Measurements from ENCODE around the gene NRG3.
A peak's percentile ranks its signal among the peaks of the same experiment; 100 is the strongest.

Gene NRG3

DNA sequence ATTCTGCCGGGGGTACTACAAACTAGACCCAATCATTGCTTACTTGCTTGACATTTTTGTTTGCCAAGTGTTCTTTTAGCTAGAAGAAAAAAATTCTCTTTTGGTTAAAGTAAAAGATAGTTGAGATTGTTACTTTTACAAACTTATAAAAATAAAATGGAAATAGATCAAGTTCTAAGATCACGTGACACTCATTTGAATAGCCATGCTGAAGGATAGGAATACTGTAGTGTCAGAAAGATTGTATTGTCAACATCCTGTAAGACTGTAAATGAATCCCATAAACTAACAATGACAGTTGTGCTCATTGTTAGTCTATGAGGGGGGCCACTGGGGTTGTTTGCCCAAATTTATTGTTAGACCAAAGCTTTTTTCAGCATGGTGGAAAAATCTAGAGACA lies 10.5 kb downstream of the NRG3 start:
- no peak for DNase-seq

DNA sequence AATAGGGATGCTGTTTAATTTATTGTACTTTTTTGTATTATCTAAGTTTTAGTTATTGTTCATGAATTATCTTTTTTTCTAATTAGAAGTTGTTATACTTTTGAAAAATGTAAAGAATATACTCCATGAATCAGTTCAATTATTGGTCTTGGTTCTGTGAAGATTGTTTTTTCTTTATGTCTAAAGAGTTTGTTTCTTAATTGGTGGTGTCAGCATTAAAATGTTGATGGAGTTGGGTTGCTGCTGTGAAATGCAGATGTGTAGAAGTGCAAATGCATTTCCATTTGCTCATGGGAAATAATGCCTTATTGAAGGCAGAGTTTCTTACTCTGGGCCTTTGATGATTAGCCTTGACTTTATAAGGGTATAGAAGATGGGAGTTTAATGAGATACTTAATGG lies 11.9 kb downstream of the NRG3 start:
- no peak for DNase-seq

DNA sequence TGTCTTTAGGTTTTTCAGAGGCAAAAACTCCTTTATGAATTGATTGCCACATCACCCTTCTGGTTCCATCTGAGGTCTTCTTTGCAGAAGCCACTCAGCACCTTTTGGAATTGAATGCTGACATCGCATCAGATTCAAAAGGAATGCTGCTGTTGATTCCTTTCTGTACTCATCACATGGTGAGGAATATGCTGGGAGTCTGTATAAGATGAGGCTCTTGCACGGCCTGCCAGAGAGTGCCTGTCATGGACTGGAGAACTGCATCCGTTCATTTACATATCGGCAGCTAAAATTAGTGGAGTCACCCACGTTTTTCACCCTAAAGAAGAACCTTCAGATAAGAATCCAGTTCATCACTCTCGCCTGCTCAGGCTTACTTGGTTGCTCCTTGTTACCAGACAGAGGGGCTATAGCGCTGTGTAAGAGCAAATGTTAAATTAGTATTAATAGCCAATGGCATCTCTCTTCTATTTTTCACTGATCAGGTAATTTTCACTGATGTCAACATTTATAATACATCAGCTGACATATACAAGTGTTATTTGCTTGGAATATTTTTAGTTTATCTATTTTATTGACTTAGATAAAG lies 14.3 kb downstream of the NRG3 start:
- no peak for DNase-seq

DNA sequence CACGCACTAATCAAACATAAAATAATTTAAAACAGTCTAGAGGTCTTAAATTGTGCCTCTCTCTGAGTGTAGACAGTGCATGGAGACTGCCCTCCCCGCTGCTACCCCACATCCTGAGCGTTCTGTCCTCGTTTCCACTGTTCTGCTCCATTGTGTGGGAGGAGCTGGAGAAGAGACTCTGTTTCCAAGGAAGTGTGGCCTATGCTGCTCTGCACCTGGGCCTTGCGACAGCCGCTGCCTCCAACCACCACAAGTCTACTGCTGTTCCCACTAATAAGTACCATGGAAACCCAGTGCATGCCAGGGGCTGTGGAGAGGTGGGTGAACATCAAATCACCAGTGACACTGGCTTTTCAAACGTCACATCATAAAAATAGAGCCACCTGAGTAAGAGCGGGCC lies 19.6 kb downstream of the NRG3 start:
- DNase-seq: no peak

DNA sequence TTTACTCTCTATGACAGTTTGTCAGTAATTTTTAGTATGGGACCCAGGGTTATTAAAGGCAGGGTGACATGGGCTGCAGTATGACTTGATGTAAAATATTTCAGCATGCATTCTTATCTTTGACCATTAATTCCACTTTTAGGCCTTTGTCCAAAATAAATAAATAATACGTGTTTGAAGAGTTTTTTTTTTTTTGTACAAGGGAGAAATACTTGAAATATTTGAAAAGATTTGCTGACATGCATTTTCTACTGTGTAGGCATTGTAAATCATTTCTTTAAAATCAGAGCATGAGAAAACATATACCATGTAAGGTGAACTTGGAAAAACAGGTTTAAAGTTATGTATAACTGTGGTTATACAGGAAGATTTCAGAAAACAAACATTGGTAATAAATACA lies 23.5 kb downstream of the NRG3 start:
- DNase-seq: no peak

DNA sequence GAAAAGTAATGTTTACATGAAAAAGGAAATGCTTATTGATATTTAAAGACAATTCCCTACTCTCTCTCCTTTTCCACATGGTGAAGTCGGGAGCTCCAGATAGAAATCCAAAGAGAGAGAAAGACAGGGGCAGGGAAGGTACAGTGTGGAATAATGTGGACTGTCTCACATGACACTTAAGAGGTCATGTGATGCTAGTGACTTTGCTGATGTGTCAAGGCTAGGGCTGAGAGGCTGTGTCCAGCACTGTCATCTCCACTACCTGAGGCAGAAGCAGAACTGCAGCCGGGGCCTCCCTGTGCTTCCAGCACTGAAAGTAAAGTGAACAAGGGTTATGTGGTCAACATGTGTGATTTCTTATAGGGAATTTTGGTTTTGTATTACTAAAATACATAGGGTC lies 26.0 kb downstream of the NRG3 start:
- no peak for DNase-seq

DNA sequence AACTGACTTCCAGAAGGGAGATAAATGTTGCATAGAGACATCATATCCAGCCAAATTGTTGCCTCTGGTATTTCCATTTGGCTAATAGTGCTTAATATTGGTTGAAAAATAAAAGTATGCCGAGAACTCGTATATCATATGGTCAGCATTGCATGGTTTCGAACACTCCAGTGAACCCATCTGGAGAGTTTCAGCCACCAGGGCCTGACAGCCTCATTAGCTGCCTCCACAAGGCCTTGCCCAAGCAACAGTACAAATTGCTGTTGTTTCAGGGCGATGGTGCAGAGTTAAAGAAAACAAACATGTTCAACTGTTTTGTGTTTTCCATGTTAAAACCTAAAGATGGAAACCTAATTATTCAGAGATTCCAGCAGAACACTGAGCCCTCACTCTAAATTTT lies 28.5 kb downstream of the NRG3 start:
- DNase-seq: no peak

DNA sequence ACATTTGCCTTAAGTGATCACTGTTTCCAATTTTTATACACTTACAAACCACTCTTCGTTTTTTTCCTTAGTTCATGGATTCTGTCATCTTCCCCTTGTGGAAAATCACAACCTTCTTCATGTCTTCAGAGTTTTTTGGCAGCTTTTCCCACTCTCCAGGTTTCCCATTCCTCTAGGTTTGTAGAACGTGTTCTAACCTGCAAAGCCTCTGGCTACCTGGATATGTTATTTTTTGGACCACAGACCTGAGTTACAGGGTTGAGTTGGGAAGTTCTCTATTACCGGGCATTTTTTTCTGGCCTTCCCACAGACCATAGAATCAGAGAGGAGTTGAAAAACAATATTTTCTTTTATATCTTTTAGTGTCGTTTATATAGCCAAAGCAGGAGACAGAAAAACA lies 30.2 kb downstream of the NRG3 start:
- DNase-seq: no peak

DNA sequence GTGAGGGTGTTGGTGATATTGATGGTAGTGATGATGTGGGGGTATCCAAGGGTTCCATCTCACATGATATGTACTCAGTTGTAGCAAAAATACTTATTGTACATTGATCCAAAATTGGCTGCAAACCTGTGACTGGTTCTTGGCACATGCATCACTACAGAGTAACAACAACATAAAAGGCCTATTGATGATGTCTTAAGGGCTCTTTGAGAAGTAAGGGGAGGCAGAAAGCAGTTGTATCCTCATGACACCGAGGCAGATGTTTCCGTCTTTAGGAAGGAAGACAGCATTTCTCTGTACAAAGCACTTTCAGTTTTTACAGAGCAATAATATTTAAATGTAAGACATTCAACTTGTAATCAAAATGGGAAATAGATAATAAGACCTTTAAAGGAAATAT lies 34.5 kb downstream of the NRG3 start:
- no peak for DNase-seq

DNA sequence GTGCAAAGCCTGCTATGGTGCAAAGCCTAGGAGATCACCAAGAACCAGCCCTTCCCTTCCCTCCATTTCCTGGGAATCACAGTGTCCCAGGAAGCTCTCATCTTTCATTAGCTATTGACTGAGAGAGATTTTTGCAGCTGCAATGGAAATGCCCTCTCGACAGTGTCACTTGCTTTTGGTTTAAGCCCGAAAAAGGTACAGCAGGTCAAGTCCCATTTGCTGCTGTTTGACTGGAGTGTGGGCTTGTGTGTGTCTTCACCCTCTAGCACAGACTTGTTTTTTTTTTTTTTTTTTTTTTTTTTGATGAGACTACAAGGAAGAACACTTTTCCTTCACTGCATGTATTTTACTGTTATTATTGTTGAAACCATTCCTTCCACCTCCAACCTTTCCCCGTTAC lies 36.3 kb downstream of the NRG3 start:
- DNase-seq: no peak

DNA sequence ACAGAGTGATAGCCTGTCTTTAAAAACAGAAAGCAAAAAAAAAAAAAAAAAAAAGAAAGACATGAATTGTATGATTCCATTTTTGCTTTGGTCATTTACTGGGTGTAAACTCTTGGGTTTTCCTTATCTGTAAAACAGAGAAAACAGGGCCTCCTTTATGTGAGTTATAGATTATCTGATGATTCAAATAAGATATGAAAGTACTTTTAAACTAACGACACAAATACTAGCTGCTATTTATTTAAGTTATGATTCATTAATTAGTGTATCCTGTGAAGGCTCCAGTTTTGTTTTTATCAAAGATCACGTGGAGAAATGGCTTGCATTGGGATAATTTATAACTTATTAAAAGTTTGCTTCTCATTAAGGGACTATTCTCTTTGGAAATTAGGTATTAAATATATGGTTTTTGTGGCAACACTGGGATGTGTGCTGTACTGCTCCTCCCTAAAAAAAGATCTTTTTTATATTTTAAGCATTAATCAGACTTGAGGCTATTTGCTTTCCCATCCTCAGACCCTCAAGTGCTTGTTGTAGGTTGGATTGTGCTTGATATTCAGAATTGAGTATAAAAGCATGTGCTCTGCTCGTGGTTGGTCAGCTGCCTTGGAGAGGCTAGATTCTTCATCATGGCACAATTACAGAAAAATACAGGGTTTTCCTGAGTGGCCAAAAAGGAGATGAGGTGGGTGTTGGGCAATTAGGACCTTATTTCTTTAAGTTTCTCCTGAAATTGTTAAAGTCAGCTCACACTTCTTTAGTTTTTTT lies 39.9 kb downstream of the NRG3 start:
- DNase-seq: no peak

DNA sequence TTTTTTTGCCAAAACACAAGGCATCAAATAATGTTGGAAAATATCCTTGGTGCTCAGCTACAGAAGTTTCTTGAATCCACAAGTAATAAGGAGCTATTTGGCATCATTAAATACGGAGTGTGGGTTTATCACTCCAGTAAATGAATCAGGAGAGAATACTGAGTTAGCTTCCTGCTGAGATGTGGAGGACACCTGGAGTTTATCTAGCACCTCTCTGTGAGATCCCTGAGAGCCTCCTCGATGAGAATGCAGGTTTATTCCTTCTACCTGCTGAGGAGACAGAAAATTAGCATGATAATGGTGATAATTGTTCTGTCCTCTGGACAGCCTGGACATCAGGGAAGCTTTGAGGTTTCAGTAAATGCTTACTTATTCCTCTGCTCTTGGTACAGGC lies 40.5 kb downstream of the NRG3 start:
- DNase-seq: no peak

DNA sequence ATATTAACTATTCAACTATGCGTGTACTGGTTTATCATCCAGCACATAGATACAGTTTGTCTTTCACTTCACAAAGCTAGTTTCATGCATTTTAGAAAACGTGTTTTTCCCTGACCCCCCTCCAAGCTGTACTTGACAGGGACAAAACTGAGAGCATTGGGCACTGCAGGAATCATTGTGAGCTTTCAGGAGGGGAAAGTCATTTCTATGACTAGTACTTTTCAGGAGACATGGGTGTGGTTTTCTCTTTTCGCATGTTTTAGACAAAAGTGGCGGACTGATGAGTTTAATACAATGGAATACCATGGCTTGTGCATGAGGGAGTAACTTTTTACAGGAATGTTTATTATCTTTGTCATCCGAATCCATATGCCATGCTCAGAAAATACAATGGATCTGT lies 42.7 kb downstream of the NRG3 start:
- DNase-seq: no peak

DNA sequence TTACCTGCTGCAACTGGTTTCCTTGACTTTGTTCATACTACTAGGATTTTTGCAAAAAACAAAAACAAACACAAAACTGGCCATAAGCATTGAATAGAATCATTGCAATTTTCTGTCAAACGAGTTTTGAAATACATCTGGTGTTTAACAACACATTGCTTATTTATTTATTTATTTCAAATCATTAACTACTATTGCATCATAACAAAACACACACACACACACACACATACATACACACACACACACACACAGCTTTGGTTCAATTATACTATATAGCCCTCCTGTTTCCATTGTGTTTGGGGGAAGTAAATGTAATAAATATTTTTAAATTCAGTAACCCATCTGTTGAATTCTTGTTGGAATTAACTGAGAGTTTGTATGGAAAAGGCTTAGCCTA lies 43.8 kb downstream of the NRG3 start:
- DNase-seq: no peak

DNA sequence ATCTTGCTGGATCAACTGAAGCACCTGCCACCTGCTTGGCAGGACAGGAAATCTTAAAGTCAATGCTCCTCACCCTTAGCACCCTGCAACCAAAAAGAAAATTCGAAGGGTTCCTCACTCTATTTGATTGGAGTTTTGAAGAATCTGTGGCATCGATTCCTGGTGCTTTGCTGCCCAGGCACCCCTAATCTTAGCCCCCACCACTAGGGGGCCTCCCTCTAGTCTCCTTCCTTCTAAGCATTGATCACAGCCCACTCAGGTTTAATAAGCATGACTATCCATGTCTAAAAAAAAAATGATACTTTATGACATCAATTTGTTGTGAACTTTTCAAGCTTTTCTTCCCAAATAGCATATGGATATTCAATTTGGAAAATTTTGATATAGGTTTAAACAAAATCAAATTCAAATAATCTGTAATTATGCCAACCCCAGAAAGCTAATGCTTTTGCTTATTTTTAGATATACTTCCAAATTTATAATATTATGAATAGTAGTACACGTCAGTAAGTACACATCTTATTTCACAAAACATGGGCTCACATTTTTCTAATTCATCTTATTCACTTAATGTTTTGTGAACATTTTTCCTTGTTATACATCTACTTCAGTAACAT lies 45.3 kb downstream of the NRG3 start:
- DNase-seq: peak; percentile 30

DNA sequence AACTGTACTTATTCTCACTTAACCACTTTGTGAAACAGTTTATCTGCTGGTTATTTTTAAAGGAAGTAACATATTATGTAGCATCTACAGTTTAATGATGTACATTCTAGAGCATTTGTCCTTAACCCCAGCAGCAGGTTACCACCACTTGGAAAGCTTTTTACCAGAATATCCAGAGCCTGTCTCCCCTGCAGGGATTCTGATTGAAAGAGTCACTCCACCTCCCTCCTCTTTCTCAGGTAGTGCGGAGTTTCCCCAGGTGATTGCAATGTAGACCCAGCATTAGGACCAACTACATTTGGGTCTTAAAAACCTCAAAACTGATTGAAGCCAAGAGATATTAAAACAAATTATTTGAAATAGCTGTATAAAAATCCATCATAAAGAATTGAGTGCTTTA lies 53.1 kb downstream of the NRG3 start:
- DNase-seq: no peak

DNA sequence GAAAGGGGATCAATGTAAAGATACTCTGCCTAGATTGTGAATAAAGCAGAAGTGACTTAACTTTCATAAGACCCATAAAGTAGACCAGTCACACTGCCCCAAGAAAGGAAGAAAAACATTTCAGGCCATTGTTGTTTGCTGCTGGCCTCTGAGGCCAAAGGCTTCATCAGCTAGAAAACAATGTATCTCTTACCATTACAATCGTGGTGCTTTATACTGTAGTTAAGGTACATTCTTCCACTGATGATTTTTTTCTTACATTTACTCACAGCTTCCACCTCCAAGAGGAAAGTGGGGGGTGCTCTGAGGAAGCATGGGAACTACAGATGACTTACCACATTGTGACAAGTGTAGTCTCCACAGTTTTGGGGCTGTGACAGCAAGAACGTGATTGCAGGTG lies 68.6 kb downstream of the NRG3 start:
- DNase-seq: no peak

DNA sequence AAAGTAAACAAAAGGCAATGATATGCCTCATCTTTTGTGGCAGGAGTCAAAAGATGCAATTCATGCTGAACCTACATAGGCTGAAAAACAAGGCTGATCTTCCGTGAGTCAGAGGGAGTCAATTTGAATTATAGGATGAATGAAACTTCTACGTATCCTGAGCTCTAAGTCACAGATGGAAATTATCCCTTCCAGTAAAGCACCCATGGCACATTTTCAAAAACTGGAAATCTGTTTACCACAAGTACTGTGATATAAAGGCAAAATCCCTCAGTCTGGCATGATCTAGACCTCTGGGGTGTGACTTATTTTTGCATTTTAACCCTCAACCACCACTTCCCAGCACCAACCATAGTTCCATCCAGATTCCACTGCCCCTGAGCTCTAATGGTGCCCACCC lies 69.6 kb downstream of the NRG3 start:
- no peak for DNase-seq

DNA sequence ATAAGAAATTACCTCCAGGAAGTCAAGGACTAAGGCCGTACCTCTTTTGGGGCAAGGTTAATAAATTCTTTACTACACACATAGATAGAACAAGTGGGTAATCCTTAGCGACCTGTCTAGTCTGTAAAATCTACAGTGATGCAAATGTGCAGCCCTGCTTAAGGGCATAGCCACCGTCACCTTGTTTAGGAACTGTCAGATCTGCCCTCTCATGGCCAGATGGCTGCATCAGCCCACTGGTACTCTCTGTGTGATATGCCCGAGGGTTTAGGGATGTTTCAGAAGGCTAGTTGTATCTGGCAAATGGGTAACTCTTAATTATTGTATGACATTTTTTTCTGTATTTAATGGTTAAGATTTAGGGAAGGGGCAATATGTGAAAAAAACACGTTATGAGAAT lies 74.3 kb downstream of the NRG3 start:
- DNase-seq: no peak

DNA sequence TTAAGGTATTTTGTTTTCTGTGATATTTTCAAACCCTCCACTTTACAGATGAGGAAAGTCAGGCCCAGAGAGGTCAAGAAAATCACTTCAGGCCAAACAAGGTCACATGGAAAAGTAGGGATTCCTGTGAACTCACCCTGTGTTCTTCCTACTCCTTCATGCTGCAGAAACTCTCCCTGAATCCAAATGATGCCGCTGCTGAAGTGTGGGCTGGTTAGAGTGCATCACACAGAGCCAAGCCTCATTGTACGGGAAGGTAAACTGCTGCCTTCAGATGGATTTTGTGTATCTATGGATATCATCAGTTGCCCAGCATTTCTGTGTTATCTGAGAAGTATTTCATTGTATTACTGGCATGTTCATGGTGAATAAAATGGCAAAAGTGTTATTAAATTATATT lies 75.4 kb downstream of the NRG3 start:
- DNase-seq: no peak

DNA sequence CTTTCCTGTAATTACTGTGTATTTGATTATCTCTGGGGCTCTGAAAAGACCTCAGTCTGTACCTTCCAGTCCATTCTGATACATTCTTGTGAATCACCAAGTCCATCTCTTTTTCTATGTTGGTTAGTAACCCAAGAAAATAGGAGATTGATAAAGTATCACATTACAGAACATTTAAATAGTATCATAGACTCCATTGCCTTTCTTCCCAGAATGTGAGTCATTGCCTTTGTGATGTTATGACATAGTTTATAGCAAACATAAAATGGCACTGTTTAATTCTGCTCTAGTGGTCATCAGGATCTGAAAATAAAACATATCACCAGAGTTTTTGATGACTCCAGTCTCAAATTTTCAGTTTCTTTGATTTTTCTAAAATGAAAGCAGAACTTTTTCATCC lies 78.4 kb downstream of the NRG3 start:
- no peak for DNase-seq

DNA sequence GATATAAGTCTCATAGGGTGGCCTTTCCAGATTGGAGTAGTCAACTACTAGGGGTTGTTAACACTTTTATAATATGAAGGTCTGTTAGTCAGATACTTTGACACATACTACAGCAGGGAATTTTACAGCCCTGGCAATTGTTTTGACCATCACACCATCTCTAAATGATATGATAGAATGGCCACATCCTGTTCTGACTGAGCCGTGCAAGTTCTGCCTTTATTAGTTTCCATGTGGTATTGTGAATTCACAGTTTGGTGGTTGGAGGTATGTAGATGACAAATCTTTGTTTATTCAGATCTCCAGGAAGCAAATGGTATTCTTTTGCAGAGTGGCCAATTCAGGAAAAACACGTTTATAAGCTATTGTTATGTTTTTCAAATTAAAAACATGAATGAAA lies 83.0 kb downstream of the NRG3 start:
- no peak for DNase-seq

DNA sequence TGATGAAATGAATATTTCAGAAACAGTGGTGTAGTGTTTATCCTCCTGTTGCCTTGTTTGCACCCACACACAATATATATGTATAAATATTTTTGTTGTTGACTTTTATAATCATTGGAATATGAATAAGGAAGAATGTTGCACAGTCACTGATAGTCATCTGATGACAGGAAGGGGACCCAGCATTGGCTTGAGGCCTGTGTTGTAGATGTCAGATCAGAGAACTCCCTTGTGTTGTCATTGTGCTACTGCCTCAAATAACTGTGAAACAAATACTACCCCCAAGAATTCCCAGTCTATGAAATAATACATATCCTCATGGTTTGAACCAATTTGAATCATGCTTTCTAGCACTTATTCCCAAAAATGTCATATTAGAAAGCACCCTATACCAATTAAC lies 84.0 kb downstream of the NRG3 start:
- no peak for DNase-seq

DNA sequence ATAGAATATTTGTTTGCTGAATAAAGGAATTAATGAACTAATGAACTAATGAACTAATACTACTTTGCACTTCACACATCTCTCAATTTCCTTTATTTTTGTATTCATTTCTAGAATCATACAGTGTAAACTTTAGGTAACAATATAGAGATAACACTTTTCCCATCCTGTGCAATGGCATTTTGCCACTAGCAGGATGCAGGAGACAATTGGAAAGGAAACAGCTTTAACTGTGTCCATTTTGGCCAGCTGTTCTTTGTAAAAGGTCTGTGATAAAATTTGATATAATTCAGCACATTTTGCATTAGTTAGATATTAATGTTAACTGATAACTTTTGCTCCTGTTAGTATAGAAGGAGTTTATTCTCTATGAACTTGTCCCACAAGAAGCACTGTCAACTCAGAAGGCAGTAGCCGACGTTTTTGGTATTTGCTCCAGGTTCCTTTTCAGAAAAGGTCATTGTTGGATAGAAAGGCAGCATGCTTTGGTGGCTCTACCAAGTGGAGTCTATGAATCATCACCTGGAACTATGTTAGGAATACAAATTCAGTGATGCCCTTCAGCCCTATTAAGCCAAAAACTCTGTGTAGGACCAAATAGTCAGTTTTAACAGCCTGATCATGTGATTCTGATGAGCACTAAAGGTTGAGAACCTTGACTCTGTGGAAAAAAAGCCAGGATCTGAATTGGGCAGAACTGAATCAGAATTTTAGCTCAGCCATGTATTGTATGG lies 86.6 kb downstream of the NRG3 start:
- no peak for DNase-seq

Data from activated CD4-positive, alpha-beta T cell treated with anti-CD3 and anti-CD28 coated beads for 48 hours (primary cell).